MG63 (cell line): ENCODE measurements around the gene CHTF8. TPM values are rescaled to one million over a fixed set of nuclear protein-coding genes. Genes with fewer than 3 reads are reported as not detected.
A peak's percentile ranks its signal among the peaks of the same experiment; 100 is the strongest.

Experiments
- DNase-seq: peaks from one replicate; pipeline ENCODE4 v3.0.0-alpha.2; 2020
- H3K27me3 ChIP-seq: fragments of 250-450 bp; sonication (Bioruptor Pico); 2 replicates; pipeline ENCODE4 v1.5.1; 2020; ENCODE audit warnings: mild to moderate bottlenecking, moderate library complexity
- H3K36me3 ChIP-seq: fragments of 250-450 bp; sonication (Bioruptor Pico); 2 replicates; pipeline ENCODE4 v1.5.1; 2020; ENCODE audit warnings: mild to moderate bottlenecking, moderate library complexity
- H3K4me3 ChIP-seq: fragments of 250-450 bp; sonication (Bioruptor Pico); 2 replicates; pipeline ENCODE4 v1.5.1; 2020; ENCODE audit warnings: mild to moderate bottlenecking, moderate library complexity
- H3K9me3 ChIP-seq: fragments of 250-450 bp; sonication (Bioruptor Pico); 2 replicates; pipeline ENCODE4 v1.5.1; 2020; ENCODE audit warnings: mild to moderate bottlenecking, moderate library complexity
- total RNA-seq: library from RNA; depleted of rRNA; stranded (reverse); fragments of >200 nt; shearing (Covaris generic); gene quantifications from 2 replicates; pipeline ENCODE4 v1.2.3, GENCODE V29; 2014; ENCODE audit warnings: low replicate concordance

The CHTF8 gene
- total RNA-seq, 1 experiment from 2014 or later = 166 TPM

GRCh38 chr16:69108064-69108904 is 24.1 kb downstream of the CHTF8 start:
- H3K36me3 ChIP-seq = peaks cover 44% of the 10 kb centered on the region
- H3K9me3 ChIP-seq = no peaks in the 10 kb centered on the region
- DNase-seq = no peak
- H3K27me3 ChIP-seq = no peaks in the 10 kb centered on the region
- peak overlapping the region; percentile 69 for H3K4me3 ChIP-seq

GRCh38 chr16:69107316-69107962 is 24.9 kb downstream of the CHTF8 start:
- H3K36me3 ChIP-seq = peaks cover 37% of the 10 kb centered on the region
- H3K4me3 ChIP-seq = peak overlapping the region; percentile 69
- DNase-seq = peak; percentile 65
- no peaks in the 10 kb centered on the region for H3K27me3 ChIP-seq
- H3K9me3 ChIP-seq = no peaks in the 10 kb centered on the region

- H3K4me3 ChIP-seq = peak overlapping the region; percentile 69
- no peaks in the 10 kb centered on the region for H3K27me3 ChIP-seq
- H3K36me3 ChIP-seq = peaks cover 30% of the 10 kb centered on the region
- no peaks in the 10 kb centered on the region for H3K9me3 ChIP-seq
- DNase-seq = no peak
Observed at GRCh38 chr16:69106491-69107315, 25.7 kb downstream of the CHTF8 start.

- H3K27me3 ChIP-seq = no peaks in the 10 kb centered on the region
- DNase-seq = peak; percentile 72
- peaks cover 24% of the 10 kb centered on the region for H3K36me3 ChIP-seq
- no peaks in the 10 kb centered on the region for H3K9me3 ChIP-seq
- H3K4me3 ChIP-seq = peak within 1 kb of the TSS; percentile 69
Observed at GRCh38 chr16:69105501-69106361, 26.7 kb downstream of the CHTF8 start, which contains the start of gene HAS3. TSS of gene HAS3 (plus strand) at chr16:69105653. CDS start at chr16:69109396, 3,743 bp downstream.

- H3K36me3 ChIP-seq = no peaks in the 10 kb centered on the region
- no peaks in the 10 kb centered on the region for H3K27me3 ChIP-seq
- no peak overlapping the region for H3K4me3 ChIP-seq
- no peaks in the 10 kb centered on the region for H3K9me3 ChIP-seq
- DNase-seq = no peak
Observed at GRCh38 chr16:69100071-69100691, 32.2 kb downstream of the CHTF8 start.

- no peaks in the 10 kb centered on the region for H3K36me3 ChIP-seq
- no peak overlapping the region for H3K4me3 ChIP-seq
- no peak for DNase-seq
- H3K27me3 ChIP-seq = no peaks in the 10 kb centered on the region
- no peaks in the 10 kb centered on the region for H3K9me3 ChIP-seq
Observed at GRCh38 chr16:69095193-69095592, 37.2 kb downstream of the CHTF8 start.

GRCh38 chr16:69094501-69094900 is 37.9 kb downstream of the CHTF8 start:
- H3K27me3 ChIP-seq = no peaks in the 10 kb centered on the region
- no peaks in the 10 kb centered on the region for H3K9me3 ChIP-seq
- no peaks in the 10 kb centered on the region for H3K36me3 ChIP-seq
- H3K4me3 ChIP-seq = no peak overlapping the region
- DNase-seq = no peak

GRCh38 chr16:69093974-69094373 is 38.4 kb downstream of the CHTF8 start:
- DNase-seq = no peak
- H3K9me3 ChIP-seq = no peaks in the 10 kb centered on the region
- H3K4me3 ChIP-seq = no peak overlapping the region

GRCh38 chr16:69089091-69089910 is 43.1 kb downstream of the CHTF8 start:
- H3K9me3 ChIP-seq = no peaks in the 10 kb centered on the region
- no peak for DNase-seq
- no peaks in the 10 kb centered on the region for H3K36me3 ChIP-seq
- no peak overlapping the region for H3K4me3 ChIP-seq
- no peaks in the 10 kb centered on the region for H3K27me3 ChIP-seq

More at GRCh38 chr16:69093974-69094373, 38.4 kb downstream of the CHTF8 start:
- Histone ChIP-seq H3K36me3 (no peaks in the 10 kb centered on the region), H3K27me3 (no peaks in the 10 kb centered on the region)

GRCh38 chr16:69088684-69089083 is 43.7 kb downstream of the CHTF8 start:
- H3K36me3 ChIP-seq = no peaks in the 10 kb centered on the region
- no peak for DNase-seq
- H3K9me3 ChIP-seq = no peaks in the 10 kb centered on the region
- H3K4me3 ChIP-seq = no peak overlapping the region
- H3K27me3 ChIP-seq = no peaks in the 10 kb centered on the region

- Histone ChIP-seq H3K36me3 (no peaks in the 10 kb centered on the region), H3K9me3 (no peaks in the 10 kb centered on the region), H3K27me3 (no peaks in the 10 kb centered on the region), H3K4me3 (no peak overlapping the region)
- DNase-seq = no peak
Observed at GRCh38 chr16:69087161-69087581, 45.2 kb downstream of the CHTF8 start.

GRCh38 chr16:69085032-69085695 is 47.2 kb downstream of the CHTF8 start:
- Histone ChIP-seq H3K4me3 (no peak overlapping the region), H3K9me3 (no peaks in the 10 kb centered on the region), H3K27me3 (no peaks in the 10 kb centered on the region), H3K36me3 (no peaks in the 10 kb centered on the region)
- DNase-seq = no peak

GRCh38 chr16:69084289-69084688 is 48.1 kb downstream of the CHTF8 start:
- H3K9me3 ChIP-seq = no peaks in the 10 kb centered on the region
- H3K36me3 ChIP-seq = no peaks in the 10 kb centered on the region
- no peak for DNase-seq
- H3K4me3 ChIP-seq = no peak overlapping the region
- no peaks in the 10 kb centered on the region for H3K27me3 ChIP-seq

- DNase-seq = no peak
- Histone ChIP-seq H3K9me3 (no peaks in the 10 kb centered on the region), H3K27me3 (no peaks in the 10 kb centered on the region), H3K36me3 (no peaks in the 10 kb centered on the region), H3K4me3 (no peak overlapping the region)
Observed at GRCh38 chr16:69083306-69083941, 49.0 kb downstream of the CHTF8 start.
